A673 (cell line): ENCODE measurements around the gene EFR3B. TPM values are rescaled to one million over a fixed set of nuclear protein-coding genes. Genes with fewer than 3 reads are reported as not detected.

Experiments used
- BruUV-seq: library from RNA; stranded (reverse); fragments of 400-500 nt; replicated peaks from 2 replicates; lab custom pipeline; 2021; lab: Mats Ljungman, UMichigan
- CTCF ChIA-PET: fragments of 300-600 bp; sonication (Branson Sonifier 250); formaldehyde crosslinking; loops from one replicate; lab custom pipeline; 2022; ENCODE audit warnings: antibody characterized with exemption; lab: Charles Lee
- POLR2A ChIA-PET: fragments of 300-600 bp; sonication (Branson Sonifier 250); formaldehyde crosslinking; loops from one replicate; lab custom pipeline; 2022; ENCODE audit warnings: antibody characterized with exemption; ENCODE audit not compliant: low non-redundant PET; lab: Charles Lee
- DNase-seq: peaks from one replicate; pipeline ENCODE4 v3.0.0-alpha.2; 2015; ENCODE audit warnings: low spot score
- H3K27ac ChIP-seq: fragments of 200-600 bp; sonication (generic); 2 replicates; pipeline ENCODE4 v1.5.1; 2016; ENCODE audit warnings: mixed run types, low read depth, mild to moderate bottlenecking, mixed read lengths, antibody characterized with exemption, low read length; ENCODE audit not compliant: poor library complexity, severe bottlenecking
- H3K27me3 ChIP-seq: fragments of 200-600 bp; sonication (generic); replicated peaks from 2 replicates; pipeline ENCODE4 v1.6.1; 2017; ENCODE audit warnings: mixed run types, low read depth, mild to moderate bottlenecking, mixed read lengths, antibody characterized with exemption, low read length; ENCODE audit not compliant: insufficient read depth, poor library complexity
- H3K36me3 ChIP-seq: fragments of 200-600 bp; sonication (generic); 2 replicates; pipeline ENCODE4 v1.6.1; 2016; ENCODE audit warnings: mixed run types, mild to moderate bottlenecking, mixed read lengths, antibody characterized with exemption, low read length; ENCODE audit not compliant: insufficient read depth, poor library complexity, severe bottlenecking
- H3K4me1 ChIP-seq: fragments of 200-600 bp; sonication (generic); 2 replicates; pipeline ENCODE4 v1.6.1; 2017; ENCODE audit warnings: mixed run types, mild to moderate bottlenecking, mixed read lengths, antibody characterized with exemption, low read length; ENCODE audit not compliant: insufficient read depth, poor library complexity, severe bottlenecking
- H3K4me3 ChIP-seq: fragments of 200-600 bp; sonication (generic); 2 replicates; pipeline ENCODE4 v1.5.1; 2016; ENCODE audit warnings: low read depth, mixed run types, mild to moderate bottlenecking, mixed read lengths, low read length; ENCODE audit not compliant: poor library complexity, severe bottlenecking
- H3K9me3 ChIP-seq: fragments of 200-600 bp; sonication (generic); 2 replicates; pipeline ENCODE4 v1.6.1; 2016; ENCODE audit warnings: mixed run types, low read depth, mild to moderate bottlenecking, mixed read lengths, antibody characterized with exemption, low read length; ENCODE audit not compliant: poor library complexity, severe bottlenecking
- EZH2 ChIP-seq: fragments of 200-600 bp; sonication (generic); IDR thresholded peaks from 2 replicates; pipeline ENCODE4 v1.6.1; 2017; ENCODE audit warnings: borderline replicate concordance, low read depth, mild to moderate bottlenecking, mixed read lengths, antibody characterized with exemption, low read length; ENCODE audit not compliant: poor library complexity, severe bottlenecking
- intact Hi-C: fragments of 100-400 bp; cut with micrococcal nuclease; formaldehyde crosslinking; loops from one replicate; pipeline ENCODE4 v1.10.0; 2022; ENCODE audit not compliant: unreplicated experiment
- total RNA-seq: library from RNA; stranded (reverse); gene quantifications from 2 replicates; pipeline ENCODE4 v1.2.3, GENCODE V29; 2021
- TF ChIP-seq, protein P1 (sequence below): fragments of 300-800, 200-600 bp; sonication (generic); conservative IDR thresholded peaks from 2 replicates; pipeline ENCODE4 v1.5.1; 2017; ENCODE audit warnings: low read depth, mild to moderate bottlenecking, antibody characterized with exemption, low read length, moderate library complexity, mixed read lengths

EFR3B gene
- total RNA-seq, 1 experiment from 2014 or later: 1.0 TPM

DNA sequence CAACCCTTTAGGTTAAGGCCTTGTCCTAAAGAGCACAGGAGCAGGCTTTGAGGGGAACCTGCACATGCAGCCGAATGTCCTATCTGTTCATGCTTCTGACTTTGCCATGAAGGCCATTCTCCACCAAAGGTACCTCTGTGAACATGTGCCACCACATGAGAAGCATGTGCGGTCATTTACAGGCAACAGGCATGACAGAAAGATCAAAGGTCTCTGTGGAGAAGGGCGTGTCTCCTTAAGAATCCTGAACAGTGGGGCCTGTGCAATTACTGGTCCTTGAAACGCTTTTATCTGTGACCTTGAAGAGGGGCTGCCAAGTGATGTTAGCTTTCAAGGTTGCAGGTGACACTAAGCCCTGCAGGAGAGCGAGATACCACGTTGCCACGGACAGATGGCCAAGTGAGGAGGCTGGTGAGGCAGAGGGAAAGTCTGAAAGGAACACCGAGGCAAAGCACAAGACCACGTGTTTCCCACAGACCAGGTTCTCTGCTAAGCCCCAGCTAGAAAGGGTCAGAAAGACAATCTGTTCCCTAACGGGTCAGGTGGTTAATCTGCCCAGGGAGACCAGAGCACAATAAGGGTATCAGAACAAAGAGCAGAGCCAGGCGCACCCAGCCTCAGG is 146.0 kb downstream of the EFR3B start:
- POLR2A ChIA-PET: no interaction called here
- Histone ChIP-seq H3K4me3 (no peak overlapping the region), H3K36me3 (no peaks in the 10 kb centered on the region), H3K9me3 (no peaks in the 10 kb centered on the region), H3K27me3 (no peaks in the 10 kb centered on the region), H3K4me1 (no peaks in the 10 kb centered on the region), H3K27ac (no peak overlapping the region)
- no peak for TF ChIP-seq EZH2
- TF ChIP-seq, protein P1, sequence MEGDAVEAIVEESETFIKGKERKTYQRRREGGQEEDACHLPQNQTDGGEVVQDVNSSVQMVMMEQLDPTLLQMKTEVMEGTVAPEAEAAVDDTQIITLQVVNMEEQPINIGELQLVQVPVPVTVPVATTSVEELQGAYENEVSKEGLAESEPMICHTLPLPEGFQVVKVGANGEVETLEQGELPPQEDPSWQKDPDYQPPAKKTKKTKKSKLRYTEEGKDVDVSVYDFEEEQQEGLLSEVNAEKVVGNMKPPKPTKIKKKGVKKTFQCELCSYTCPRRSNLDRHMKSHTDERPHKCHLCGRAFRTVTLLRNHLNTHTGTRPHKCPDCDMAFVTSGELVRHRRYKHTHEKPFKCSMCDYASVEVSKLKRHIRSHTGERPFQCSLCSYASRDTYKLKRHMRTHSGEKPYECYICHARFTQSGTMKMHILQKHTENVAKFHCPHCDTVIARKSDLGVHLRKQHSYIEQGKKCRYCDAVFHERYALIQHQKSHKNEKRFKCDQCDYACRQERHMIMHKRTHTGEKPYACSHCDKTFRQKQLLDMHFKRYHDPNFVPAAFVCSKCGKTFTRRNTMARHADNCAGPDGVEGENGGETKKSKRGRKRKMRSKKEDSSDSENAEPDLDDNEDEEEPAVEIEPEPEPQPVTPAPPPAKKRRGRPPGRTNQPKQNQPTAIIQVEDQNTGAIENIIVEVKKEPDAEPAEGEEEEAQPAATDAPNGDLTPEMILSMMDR: no peak
- intact Hi-C loops: no loop called here
- DNase-seq: no peak
- CTCF ChIA-PET: no interaction called here
- no TSS peak for BruUV-seq

DNA sequence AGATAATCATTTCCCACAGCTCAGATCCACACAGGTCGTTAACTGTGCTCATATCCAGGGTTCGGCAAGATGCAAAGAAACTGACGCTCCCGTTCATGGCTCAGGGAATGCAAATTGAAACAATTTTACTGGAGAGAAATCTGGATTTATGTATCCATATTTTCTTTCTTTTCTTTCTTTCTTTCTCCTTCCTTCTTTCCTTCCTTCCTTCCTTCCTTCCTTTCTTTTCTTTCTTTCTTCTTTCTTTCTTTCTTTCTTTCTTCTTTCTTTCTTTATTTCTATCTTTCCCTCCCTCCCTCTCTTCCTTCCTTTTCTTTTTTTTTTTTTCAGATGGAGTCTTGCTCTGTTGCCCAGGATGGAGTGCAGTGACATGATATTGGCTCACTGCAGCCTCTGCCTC is 146.5 kb downstream of the EFR3B start:
- Histone ChIP-seq H3K36me3 (no peaks in the 10 kb centered on the region), H3K4me3 (no peak overlapping the region), H3K27ac (no peak overlapping the region), H3K9me3 (no peaks in the 10 kb centered on the region), H3K27me3 (no peaks in the 10 kb centered on the region), H3K4me1 (no peaks in the 10 kb centered on the region)
- BruUV-seq: no TSS peak
- no peak for DNase-seq
- CTCF ChIA-PET: no interaction called here
- TF ChIP-seq, protein P1: no peak
- no peak for TF ChIP-seq EZH2
- POLR2A ChIA-PET: no interaction called here
- intact Hi-C loops: no loop called here

DNA sequence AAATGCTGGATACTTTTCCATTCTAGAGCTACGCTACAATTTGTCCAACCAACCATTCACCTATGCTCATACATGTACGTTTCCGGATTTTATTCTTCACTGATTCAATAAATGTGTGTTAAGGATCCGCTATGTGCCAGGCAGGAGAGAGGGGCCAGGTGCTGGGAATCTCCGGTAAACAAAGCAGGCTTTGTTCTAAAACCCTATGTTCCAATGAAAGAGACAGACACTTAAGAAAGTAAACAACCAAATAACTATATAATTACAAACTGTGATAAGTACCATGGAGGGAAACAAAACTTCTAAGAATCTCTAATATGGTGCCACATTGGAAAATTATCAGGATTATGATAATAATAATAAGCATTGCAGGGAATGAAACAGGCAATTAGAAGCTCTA is 148.7 kb downstream of the EFR3B start:
- CTCF ChIA-PET: no interaction called here
- TF ChIP-seq, protein P1: no peak
- TF ChIP-seq EZH2: no peak

More for the DNA sequence above, 148.7 kb downstream of the EFR3B start:
- H3K9me3 ChIP-seq: no peaks in the 10 kb centered on the region
- H3K4me3 ChIP-seq: no peak overlapping the region
- no peaks in the 10 kb centered on the region for H3K36me3 ChIP-seq
- BruUV-seq: no TSS peak
- H3K27ac ChIP-seq: no peak overlapping the region
- intact Hi-C loops: no loop called here
- no peak for DNase-seq
- no peaks in the 10 kb centered on the region for H3K27me3 ChIP-seq
- POLR2A ChIA-PET: no interaction called here
- H3K4me1 ChIP-seq: no peaks in the 10 kb centered on the region
